Esophagus muscularis mucosa (tissue), 3 donors: ENCODE results near the gene TBC1D10B.
A peak's percentile ranks its signal among the peaks of the same experiment; 100 is the strongest.

Experiments
- POLR2AphosphoS5 ChIP-seq, 2 donors: sonication (generic); formaldehyde crosslinking; IDR thresholded peaks; one replicate each; pipeline ENCODE4 v1.6.1; 2017; ENCODE audit warnings: antibody characterized with exemption in 2 of 2
- TF ChIP-seq, protein P1 (sequence below), 3 experiments: fragments of 200-600 bp in 2 of 3; fragments of 450-650 bp in 1 of 3; sonication (generic) in 2 of 3; IDR thresholded peaks; one replicate each; pipeline ENCODE4 v1.5.1; 2017 to 2019; ENCODE audit warnings: antibody characterized with exemption in 3 of 3, mild to moderate bottlenecking in 2 of 3, moderate library complexity in 1 of 3

DNA sequence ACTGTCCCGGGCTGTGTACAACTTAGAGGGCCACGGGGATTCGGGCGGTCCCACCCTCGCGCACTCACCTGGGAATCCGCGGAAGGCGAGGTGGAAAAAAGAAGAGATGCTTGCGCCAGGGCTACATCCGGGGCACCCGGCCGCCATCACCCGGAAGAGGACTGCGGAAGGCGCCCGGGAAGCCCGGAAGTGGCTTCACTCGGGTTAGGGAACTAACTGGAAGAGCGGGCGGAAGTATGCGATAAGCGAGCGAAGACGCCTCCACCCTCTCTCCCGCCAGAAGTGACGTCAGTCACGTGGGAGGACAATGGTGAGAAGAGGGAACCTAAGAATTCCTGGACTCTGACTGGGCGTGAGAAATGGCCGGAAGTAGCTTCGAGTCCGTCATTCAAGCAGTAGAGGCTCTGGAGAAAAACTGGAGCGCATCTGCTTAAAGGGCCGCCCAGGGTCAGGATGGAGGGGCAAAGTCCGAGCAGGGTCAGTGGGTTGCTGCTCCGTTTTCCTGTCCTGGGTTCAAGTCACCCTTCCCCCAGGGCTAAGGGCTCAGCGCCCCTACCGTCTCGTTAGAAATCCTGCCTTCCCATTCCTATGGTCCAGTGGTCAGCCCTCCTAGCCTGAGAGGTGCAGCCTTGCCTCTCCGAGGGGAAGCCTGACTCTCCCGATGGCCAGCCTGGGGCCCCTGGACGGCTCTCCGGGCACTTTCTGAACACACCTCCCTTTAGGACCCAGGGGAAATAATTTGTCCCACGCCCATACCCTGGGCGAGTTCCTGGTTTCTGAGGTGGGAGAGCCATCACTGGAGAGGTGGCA lies 14.9 kb downstream of the TBC1D10B start, which contains the start of gene CD2BP2:
- peak; percentile 91 to 92 for TF ChIP-seq POLR2AphosphoS5 (IDR thresholded peaks at IDR 0.05)
- TF ChIP-seq, protein P1, sequence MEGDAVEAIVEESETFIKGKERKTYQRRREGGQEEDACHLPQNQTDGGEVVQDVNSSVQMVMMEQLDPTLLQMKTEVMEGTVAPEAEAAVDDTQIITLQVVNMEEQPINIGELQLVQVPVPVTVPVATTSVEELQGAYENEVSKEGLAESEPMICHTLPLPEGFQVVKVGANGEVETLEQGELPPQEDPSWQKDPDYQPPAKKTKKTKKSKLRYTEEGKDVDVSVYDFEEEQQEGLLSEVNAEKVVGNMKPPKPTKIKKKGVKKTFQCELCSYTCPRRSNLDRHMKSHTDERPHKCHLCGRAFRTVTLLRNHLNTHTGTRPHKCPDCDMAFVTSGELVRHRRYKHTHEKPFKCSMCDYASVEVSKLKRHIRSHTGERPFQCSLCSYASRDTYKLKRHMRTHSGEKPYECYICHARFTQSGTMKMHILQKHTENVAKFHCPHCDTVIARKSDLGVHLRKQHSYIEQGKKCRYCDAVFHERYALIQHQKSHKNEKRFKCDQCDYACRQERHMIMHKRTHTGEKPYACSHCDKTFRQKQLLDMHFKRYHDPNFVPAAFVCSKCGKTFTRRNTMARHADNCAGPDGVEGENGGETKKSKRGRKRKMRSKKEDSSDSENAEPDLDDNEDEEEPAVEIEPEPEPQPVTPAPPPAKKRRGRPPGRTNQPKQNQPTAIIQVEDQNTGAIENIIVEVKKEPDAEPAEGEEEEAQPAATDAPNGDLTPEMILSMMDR (IDR thresholded peaks at IDR 0.05) = peak in 1 of 3 experiments; percentile 10
